Head of caudate nucleus (tissue), 42 donors: ENCODE results near the gene FOXK1.

Experiments
- DNase-seq, 42 donors: peaks; one replicate each; pipeline versions ENCODE4 v3.0.0 to v3.0.0-alpha.2; 2020 to 2021; ENCODE audit warnings: mixed read lengths in 7 of 42
- intact Hi-C: fragments of 100-400 bp; cut with DNase I; formaldehyde crosslinking; loops from one replicate; pipeline ENCODE4 v1.15.0; 2022

The FOXK1 gene

DNA sequence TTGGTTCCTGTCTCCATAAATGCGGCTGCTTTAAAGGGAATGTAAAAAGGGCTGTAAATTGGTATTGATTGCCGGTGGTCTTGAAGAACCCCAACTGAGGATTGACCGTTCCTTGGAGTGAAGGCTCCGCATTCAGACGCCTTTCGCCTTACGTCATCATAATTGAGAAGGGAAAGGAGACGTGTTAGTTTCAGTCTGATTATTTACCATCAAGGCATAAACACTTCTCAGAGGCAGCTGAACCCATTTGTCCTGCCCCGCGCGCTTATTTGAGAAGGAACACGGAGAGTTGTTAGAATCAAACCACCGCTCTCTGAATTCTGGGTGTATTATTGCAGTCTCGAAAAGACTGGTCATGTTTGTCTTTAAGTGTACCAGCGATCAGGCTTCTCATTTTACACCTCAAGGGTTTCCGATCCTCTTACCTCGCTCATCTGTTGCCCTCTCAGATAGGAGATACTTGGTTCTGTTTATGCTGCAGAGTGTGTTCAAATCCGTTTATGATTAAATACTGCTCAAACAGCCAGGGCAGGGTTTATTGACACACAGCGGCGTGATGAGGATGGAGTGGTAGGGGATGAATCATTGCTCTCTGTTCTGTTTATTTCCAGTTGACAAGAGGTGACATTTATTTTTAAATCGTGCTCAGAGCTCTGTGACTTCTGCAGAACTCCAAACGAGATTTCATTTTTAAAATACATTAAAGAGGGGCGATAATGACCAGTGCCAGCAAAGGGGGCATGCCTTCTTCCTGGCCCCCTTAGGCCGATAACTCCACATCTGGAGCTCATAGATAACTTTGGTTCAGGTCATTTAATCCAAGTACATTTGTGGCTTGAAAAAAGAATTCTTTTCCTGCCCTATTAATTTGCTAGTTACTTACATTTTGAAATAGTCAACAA is 30.4 kb downstream of the FOXK1 start:
- no peak for DNase-seq
- intact Hi-C loops = no loop called here

DNA sequence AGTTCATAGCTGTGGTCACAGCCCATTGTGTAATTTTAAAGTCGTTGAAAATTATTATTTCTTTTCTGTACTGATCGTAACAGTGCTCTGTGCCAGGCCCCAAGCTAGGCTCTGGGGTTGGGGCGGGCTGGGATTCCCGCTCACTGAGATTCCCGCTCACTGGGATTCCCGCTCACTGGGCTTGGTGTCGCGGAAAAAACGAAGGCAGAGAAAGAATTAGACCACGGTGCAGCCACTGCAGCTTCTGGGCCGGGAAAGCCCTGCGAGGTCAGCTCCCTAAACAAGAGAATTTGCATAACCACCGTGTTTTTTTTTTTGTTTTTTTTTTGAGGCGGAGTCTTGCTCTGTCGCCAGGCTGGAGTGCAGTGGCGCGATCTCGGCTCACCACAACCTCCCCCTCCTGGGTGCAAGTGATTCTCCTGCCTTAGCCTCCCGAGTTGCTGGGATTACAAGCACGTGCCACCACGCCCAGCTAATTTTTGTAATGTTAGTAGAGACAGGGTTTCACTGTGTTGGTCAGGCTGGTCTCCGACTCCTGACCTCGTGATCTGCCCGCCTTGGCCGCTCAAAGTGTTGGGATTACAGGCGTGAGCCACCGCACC is 31.2 kb downstream of the FOXK1 start:
- intact Hi-C loops = no loop called here
- DNase-seq = no peak

DNA sequence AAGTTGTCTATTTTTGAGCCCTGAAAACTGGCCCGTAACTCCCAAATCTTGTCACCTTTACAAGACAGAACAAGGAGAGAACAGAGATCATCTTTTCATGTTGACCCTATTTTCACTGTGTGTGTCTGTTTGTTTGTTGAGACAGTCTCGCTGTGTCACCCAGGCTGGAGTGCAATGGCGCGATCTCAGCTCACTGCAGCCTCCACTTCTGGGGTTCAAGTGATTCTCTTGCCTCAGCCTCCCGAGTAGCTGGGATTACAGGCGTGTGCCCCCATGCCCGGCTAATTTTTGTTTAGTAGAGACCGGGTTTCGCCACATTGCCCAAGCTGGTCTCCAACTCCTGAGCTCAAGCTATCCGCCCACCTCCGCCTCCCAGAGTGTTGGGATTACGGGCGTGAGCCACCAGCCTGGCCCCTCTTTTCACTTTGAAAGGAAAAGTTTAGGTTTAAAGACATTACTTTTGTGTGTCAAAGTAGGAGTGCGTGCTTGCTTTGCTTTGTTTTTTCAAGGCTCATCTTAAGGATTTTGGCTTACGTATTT is 32.1 kb downstream of the FOXK1 start:
- DNase-seq = no peak
- intact Hi-C loops = no loop called here

DNA sequence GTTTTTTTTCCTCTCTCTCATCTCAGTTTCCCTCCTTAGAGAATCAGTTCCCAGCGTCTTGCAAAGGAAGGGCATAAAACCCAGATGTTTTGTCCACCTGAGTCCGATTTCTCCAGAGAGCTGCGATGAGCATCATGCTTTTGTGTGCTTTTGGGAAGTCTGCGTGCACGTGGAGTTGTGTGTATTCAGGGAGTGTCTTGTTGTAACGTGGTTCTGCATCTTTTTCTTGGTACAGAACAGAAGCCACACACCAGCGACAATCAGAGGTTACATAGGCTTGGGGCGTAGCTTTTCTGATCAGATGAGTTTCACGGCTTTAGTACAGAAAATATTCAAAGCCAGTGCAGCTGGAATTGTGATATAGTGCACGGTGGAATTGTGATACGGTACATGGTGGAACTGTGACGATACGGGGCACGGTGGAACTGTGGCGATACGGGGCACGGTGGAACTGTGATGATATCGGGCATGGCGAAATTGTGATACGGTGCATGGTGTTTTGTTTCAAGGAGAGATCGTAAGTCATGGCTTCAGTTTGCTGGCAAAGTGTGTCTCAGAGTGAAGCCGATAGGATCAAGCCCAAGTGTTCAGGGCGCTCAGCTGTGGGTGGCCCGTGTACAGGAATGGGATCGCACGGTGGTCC is 32.8 kb downstream of the FOXK1 start:
- intact Hi-C loops = no loop called here
- DNase-seq = no peak

DNA sequence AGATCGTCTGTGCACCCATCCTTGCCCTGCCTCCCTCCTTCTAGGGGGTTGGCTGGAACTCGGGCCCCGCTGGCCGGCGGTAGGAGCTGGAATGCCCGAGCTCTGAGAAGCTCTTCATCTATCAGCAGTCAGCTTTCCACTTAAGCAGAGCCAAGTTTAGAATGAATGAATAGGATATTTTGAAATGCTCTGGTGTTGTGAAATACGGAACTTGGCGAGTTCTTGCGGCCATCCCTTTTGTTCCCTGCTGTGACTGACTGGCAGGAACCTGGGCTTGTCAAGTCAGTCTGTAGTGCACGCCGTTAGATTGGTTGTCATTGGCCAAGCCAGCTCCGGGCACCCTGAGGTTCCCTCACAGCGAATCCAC is 33.3 kb downstream of the FOXK1 start:
- intact Hi-C loops = no loop called here

DNA sequence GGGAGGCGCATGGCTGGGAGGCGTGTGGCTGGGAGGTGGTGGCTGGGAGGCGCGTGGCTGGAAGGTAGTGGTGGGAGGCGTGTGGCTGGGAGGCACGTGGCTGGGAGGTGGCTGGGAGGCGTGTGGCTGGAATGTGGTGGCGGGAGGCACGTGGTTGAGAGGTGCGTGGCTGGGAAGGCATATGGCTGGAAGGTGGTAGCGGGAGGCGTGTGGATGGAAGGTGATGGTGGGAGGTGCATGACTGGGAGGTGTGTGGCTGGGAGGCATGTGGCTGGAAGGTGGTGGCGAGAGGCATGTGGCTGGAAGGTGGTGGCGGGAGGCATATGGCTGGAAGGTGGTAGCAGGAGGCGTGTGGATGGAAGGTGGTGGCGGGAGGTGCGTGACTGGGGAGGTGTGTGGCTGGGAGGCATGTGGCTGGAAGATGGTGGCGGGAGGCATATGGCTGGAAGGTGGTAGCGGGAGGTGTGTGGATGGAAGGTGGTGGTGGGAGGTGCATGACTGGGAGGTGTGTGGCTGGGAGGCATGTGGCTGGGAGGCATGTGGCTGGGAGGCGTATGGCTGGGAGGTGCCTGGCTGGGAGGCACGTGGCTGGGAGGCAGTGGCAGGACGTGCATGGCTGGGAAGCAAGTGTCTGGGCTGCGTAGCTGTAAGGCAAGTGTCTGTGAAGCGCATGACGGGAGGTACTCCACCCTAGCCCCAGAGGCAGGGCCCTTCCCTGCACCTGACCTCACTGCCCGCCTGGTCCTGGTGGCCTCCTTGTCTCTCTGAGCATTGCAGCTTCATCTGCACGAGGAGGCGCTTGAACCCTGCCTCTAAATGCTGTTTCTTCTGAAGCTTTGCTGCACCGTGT is 35.1 kb downstream of the FOXK1 start:
- intact Hi-C loops = no loop called here
- DNase-seq = peak in 21 of 42 donors; percentile 15 to 77 (median 40)

More for the DNA sequence above, 33.3 kb downstream of the FOXK1 start:
- DNase-seq = peak in 31 of 42 donors; percentile 31 to 80 (median 59)

DNA sequence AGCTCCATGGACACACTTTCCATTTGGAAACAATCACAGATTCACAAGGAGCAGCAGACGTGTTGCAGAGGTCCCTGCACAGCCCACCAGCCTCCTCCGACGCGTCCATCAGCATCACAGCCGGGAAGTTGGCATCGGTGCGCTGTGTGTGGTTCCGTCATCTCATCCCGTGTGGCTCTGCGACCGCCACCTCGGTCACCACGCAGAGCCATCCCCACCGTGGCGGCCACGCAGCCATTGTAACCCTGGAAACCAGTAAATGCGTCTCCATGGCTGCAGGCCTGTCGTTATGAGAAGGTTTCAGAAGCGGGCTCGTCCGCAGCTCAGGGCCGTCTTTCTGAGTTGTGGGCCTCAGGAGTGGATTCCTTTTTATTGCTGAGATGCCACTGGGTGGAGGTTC is 36.0 kb downstream of the FOXK1 start:
- DNase-seq = no peak
- intact Hi-C loops = no loop called here

DNA sequence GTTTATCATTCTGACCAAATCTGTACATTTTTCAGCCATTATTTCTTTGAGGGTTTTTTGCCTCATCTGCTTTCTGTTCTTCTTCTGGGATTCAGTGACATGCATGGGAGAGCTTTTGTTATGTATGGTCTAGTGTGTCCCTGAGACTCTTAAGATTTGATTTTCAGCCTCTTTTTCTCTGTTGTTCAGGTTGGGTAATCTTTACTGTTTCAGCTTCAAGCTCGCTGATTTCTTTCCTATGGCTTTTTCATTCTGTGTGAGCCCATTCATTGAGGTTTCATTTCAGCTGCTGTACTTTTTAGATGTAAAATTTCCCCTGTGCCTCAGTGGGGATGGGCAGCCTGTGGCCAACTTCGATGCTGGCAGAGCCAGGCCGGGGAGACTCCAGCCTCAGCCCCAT is 38.1 kb downstream of the FOXK1 start:
- DNase-seq = no peak
- intact Hi-C loops = no loop called here

DNA sequence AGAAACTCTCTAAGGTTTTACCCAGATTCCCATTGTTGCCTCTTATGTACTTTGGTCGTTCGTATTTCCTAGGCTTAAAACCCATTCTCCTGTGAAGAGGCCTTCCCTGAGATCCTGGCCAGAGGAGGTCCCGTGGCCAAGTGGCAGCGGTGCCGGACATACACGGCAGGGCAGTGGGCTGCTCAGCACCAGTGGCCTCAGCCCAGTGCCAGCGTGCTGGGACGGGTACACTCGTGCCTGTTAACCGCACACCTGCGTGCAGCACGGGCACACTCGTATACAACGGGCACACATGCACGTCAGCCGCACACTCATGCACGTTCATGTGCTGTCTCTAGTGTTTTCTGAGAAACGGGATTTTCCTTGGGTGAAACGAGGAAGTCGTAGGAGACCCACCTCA is 40.2 kb downstream of the FOXK1 start:
- intact Hi-C loops = no loop called here
- DNase-seq = no peak

DNA sequence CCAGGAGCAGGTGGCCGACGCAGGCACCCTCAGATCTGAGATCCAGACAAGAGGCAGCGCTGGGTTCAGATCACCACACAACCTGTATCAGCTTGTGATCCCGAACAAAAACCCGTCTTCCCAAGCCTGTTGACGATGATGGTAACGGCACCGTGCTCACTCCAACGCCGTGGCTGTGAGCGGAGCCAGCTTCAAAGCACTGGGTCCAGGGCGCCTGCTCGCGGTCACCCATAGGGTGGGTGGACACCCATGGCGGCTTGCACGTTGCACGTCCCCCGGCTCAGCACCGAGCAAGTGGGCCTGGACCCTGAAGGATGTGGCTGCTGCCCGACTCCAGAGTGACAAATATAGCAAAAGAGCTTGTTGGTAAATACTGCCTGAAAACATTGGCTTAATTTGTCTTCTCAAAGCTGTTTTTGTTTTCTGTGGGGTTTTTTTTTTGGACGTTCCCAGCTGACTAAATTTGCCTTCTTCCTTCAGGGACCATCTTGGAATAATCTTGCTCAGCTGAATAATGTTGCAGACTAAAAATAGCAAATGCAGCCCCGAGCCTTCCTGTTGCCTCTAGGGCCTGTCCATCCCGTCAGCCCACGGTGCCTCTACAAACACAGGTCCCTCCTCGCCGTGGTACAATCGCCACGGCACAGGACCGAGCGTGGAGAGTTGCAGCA is 41.0 kb downstream of the FOXK1 start:
- intact Hi-C loops = no loop called here
- peak in 2 of 42 donors; percentile 12 to 49 for DNase-seq

DNA sequence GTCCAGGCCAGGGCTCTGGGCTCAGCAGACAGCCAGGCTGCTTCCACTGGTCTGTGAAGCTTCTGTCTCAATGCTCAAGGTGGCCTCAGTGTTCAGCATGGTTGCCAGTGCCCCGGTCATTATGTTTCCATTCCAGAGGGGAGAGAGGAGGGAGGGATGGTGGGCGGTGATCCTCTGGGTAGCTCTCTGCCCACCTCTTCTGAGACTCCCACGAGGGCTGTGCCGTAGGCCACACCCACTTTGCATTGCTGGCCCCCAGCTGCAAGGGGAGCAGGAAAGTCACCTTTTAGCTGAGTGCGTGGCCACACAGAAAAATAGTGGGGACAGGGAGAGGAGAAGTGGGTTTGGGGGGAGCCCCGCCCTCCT is 42.5 kb downstream of the FOXK1 start:
- DNase-seq = no peak
- intact Hi-C loops = no loop called here

DNA sequence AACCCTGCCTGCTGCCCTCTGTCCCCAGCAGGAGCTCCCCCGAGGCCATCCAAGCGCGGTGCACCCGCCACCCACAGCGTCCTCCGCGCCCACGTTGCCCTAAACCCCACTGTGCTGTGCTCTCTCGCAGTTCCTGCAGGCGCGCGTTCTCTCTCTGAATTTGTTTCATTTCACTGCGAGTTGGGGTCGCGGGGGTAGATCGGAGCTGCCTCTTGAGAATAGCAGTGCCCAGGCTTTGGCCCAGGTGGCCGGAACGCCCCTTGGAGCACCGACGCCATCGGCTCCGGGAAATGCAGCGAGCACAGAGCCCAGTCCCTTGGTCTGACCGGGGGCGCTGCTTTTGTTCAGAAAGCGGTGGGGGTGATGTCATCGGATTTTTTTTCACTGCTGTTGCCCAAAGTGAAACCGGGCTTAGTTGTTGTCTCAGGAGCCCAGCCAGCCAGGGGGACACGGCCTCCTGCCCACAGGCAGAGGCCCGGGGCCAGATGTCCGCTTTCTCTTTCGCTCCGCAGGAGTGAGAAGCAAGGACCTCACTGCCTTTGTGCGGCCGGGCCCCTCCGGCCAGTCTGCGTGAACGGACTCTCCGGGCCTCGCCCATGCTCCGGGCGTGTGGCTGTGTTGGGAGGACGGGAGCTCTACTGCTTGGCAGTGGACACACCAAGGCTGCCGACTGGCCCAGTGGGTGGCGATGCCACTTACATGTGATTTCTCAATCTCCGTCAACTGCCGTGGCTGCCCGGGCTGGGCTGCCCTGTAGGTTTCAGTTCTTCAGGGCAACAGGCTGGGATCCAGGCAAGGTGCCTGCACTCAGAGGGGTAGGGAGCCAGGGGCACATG is 43.1 kb downstream of the FOXK1 start:
- intact Hi-C loops = no loop called here
- peak; percentile 64 to 93 (median 80) for DNase-seq

DNA sequence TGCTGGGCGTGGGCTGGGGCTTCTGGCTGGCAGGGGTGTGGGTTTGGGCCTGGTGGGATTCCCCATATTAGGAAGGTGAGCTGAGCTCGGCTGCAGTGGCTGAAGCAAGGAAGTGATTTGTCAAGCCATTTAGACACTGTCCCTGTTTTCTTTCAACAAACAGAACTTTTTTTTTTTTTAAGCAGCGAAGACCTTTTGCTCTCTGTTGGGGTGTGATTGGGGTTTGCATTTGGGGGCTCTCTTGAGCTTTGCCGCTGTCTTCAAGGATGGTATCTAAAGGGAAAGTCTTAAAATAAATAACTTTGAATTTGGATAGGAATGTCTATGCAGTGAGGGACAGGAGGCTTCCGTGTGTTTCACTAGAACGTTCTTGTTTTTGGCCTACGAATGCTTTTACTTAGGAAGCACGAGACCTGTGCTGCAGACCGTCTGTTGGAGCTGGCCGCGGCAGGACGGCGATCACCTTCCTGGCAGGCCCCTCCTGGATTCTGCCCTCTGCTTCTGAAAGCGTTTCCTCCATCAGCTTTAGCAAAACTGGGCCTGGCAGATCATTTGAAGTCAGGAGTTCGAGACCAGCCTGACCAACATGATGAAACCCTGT is 43.9 kb downstream of the FOXK1 start:
- intact Hi-C loops = no loop called here
- DNase-seq = no peak

DNA sequence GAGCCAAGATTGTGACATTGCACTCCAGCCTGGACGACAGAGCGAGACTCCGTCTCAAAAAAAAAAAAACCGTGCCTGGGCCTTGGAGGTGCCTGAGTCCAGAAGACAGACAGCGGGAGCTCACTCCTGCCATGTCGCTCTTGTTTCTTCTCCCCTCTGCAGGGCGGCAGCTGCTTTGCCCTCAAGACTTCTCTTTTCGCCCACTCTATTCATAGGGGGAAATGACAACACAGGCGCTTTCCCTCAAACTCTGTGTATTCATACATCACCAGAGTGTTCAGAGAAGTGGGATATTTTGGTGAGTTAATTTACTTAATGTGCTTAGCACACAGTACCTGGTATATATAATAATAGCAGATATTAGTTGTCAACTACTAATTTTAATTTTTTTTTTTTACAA is 44.5 kb downstream of the FOXK1 start:
- intact Hi-C loops = no loop called here
- DNase-seq = no peak

DNA sequence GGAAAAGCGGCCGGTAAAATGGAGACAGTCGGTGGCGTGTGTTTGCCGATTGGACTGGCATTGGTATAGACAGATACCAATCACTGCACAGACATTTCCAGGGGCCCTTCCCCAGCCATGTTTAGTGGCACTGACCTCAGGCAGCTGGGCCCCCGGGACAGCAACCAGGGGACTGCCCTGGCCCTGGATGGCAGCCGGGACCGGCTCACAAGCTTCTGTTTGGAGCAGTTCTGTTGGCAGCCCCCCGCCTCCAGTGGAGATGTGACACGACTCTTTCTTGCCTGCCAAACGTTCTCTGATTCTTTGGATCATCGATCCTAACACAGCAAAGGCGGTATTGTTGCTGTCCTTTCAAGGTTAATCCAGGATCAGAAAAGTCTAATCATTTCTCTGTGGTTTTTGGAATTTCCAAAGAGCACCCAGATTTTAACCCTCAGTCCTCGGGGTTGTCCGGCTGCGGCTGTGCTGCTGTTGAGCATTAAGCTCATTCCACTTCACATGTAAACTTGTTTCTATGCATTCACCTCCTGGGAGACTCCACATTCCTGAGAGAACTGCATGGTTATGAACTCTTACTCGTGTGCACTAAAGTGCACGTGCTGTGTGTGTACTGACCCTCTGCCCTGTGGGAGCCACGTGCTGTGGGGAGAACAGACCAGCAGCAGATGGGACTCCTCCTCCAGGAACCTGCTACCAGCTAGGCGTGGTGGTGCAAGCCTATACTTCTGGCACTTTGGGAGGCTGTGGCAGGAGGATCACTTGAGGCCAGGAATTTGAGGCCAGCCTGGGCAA is 46.0 kb downstream of the FOXK1 start:
- peak in 8 of 42 donors; percentile 11 to 76 (median 46) for DNase-seq
- intact Hi-C loops = no loop called here

DNA sequence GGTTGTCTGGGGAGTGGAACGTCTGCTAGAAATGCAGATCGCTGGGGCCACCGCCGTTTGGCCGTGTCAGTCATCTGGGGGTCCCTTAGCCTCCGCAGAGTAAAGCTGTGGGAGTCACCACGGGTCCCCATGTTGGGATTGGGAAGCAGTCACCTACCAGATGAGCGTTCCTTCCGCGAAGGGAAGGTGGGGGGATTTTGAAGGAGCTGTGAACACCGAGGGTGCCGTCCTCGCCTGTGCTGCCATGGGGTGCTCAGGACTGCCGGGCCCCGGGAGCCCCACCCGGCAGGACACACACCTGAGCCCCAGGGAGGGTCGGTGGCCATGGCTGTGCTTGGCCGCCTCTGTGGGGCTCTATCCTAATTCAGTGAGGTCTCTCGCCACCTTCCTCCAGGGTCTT is 47.2 kb downstream of the FOXK1 start:
- DNase-seq = no peak
- intact Hi-C loops = no loop called here

DNA sequence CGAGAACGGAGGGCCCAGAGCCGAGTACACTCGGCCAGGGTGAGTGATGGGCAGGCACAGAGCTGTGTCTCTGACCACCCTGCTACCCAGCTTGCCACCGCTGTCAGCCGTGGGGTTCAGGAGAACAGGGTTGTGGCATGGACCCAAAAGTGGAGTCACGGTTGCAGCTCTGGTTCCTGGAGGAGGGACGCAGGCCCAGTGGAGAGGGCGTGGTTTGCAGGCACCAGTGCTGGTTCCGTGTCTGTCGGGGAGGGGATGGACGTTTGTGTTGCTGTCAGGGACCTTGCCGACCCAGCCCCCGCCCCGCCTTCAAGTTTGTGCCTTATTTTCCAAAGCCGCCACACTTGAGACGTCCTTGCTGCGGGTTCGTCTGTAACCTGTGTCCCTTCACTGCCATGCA is 48.2 kb downstream of the FOXK1 start:
- intact Hi-C loops = no loop called here
- DNase-seq = no peak
